GM19240 (cell line): ENCODE results near the gene CRACDL.
"Not testable (repeated sequence)": the region's sequence is repeated elsewhere in the genome, so short reads cannot be mapped to it uniquely, and the experiment has no call there.

Experiments used
- DNase-seq: peaks from one replicate; pipeline ENCODE4 v3.0.0; 2011; ENCODE audit warnings: low spot score; ENCODE audit not compliant: insufficient read length

Gene CRACDL

GRCh38 chr2:98907966-98908905 lies 27.8 kb downstream of the CRACDL start:
- no peak for DNase-seq

DNA sequence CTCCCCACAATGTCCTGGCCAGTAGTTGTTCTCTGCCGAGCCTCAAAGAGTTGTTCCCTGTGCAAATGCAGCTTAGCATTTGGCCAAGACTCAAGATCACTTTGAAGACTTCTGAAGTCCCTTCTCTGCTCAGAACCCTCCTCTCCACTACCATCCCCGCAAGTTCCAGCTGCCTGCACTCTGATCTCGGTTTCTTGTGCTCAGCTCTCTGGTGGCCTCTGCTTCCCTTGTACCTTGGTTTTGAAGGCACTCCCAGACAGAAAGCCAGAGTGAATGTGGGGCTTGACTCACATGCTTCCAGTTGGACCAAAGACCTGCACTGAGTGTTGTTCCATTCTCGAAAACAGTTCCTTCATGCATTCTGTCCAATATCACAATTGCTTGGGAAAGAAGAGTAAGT lies 28.6 kb downstream of the CRACDL start:
- no peak for DNase-seq

DNA sequence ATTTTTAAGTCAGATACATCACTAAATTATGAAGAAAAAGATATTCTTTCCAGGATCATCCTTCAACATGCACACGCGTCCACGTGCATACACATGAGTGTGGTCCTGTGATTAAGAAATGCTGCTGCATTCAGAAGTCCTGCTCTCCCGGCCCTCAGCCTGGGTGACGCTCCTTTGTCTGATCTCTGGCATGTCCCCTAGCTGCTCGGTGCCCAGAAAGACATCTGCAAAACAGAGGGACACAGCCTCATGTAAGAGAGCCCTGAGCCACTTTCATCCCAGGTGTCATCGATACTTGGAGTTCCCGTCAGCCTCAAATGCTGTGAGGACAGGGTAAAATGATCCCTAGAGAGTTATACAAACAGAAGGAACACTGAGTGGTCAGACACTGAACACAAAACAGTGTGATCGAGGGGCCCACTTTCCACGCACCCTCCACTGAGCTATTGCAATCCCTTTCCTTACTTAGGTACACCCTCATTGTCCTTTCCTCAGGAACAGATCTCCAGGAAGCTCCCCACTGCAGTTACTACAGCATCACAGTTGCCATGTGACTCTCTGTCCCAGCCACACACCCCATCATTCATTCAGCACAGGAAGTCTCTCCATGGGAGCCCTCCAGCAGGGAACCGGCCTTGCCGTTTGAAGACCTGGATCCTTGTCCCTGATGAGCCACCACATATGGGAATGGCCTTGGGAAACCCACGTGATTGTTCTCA lies 32.1 kb downstream of the CRACDL start:
- DNase-seq, result no peak

GRCh38 chr2:98903064-98903355 lies 33.0 kb downstream of the CRACDL start:
- DNase-seq, result no peak

GRCh38 chr2:98902209-98903063 lies 33.6 kb downstream of the CRACDL start:
- DNase-seq, result no peak

DNA sequence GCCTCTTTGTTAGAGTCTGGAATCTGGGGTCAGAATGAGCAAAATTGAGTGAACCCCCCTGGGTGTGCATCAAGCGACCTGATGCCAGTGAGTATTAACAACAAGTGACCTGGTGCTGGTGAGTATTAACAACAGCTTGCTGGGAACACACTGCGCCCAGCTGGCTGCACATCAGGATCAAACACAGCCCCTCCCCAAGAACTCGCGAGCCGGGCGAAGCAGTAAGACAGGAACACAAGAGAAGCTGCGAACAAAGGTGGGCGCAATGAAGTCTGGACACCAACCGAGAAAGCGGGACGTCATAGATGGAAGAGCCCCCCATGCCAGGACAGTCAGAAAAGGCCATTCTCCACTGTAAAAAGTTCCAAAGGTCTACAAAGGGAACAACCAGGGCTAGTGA lies 34.3 kb downstream of the CRACDL start:
- no peak for DNase-seq

- DNase-seq, result no peak
These were observed 34.7 kb downstream of the CRACDL start for GRCh38 chr2:98901291-98901690.

GRCh38 chr2:98900721-98901120 lies 35.3 kb downstream of the CRACDL start:
- no peak for DNase-seq

DNA sequence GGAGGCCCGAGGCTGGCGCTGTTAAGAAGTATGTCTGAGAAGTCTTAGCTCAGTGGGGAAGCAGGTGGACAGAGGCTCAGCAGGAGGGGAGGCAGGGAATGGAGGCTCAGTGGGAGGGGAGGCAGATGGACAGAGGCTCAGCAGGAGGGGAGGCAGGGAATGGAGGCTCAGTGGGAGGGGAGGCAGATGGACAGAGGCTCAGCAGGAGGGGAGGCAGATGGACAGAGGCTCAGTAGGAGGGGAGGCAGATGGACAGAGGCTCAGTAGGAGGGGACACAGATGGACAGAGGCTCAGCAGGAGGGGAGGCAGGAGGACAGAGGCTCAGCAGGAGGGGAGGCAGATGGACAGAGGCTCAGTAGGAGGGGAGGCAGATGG lies 36.3 kb downstream of the CRACDL start:
- not testable (repeated sequence) for DNase-seq

- no peak for DNase-seq
These were observed 36.9 kb downstream of the CRACDL start for GRCh38 chr2:98899041-98899702.

- DNase-seq, result no peak
These were observed 37.6 kb downstream of the CRACDL start for GRCh38 chr2:98898423-98898841.

GRCh38 chr2:98897746-98898145 lies 38.3 kb downstream of the CRACDL start:
- DNase-seq, result no peak

DNA sequence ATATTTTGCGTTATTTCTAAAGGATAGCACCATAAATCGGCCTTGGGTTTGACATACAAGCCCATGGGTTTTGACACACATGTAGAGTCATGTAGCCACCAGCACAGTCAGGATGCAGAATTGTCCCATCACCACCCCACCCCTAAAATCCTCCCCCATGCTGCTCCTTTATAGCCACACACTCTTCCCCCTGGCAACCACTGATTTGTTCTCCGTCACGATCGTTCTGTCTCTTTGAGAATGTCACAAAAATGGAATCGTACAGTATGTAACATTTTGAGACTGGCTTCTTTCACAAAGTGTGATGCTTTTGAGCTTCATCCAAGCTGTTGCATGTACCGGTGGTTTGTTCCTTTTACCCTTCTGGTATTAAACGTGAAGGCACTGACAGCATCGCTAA lies 39.1 kb downstream of the CRACDL start:
- no peak for DNase-seq

GRCh38 chr2:98896416-98896815 lies 39.6 kb downstream of the CRACDL start:
- no peak for DNase-seq

GRCh38 chr2:98895901-98896300 lies 40.1 kb downstream of the CRACDL start:
- no peak for DNase-seq

DNA sequence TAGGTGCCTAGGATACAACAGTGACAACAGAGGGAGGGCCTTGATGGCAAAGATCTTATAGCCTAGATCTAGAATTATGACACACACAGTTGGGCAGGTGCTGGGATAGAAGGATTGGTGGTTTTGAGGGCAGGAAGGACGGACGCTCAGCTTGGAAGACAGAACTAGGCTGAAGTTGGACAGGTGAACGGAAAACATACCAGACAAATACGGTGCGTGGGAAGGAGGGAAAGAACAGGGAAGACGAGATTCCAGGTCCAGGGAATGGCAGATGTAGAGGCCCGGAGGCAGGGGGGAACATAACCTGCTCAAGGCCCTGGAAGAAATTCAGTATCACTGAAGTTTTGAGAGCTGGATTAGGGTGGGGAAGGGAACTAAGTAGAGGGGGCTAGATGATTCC lies 40.8 kb downstream of the CRACDL start:
- DNase-seq, result no peak

DNA sequence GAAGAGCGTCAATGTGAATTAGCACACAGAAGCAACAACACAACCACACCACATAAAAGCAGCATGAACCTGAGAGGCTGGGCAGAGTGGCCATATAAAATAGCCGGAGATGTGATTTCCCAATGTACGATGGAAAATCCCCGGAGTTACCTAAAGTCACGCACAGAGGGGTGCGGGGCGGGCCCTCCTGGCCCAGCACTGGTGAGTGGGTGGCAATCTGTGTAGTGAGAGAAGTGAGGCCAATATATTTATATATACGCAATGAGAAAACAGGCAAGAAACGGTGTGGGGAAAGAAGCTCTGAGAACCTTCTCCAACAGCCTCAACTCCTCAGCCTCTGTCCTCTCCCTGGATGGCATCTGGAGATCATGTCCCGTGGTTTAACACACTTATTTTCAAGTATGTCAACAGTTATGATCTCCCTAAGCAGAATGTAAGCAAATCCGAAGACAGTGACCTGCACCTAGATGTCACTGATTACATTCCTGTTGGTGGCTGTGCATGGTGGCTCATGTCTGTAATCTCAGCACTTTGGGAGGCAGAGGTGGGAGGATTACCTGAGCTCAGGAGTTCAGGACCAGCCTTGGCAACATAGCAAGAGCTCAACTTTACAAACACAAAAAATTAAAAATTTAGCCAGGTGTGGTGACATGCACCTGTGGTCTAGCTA lies 41.6 kb downstream of the CRACDL start:
- no peak for DNase-seq

DNA sequence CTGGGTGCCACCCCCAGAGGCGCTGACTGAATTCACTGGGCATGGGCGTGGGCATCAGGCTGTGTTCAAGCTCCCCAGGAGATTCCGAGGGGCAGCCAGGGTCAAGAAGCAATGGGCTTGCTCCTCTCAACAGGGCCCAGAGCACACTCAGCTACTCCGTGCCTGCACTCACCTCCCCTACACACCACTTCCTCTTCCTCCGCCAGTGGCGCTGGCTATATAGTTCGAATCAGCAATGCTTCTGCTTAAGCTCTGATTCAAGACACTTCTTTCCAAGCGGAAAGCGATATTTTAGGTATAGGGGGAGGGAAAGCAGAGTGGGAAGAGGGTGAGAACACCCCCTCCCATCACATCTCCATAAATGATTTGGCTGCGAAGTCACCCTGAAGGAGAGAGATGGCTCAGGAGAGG lies 42.1 kb downstream of the CRACDL start:
- no peak for DNase-seq

- DNase-seq, result no peak
These were observed 43.2 kb downstream of the CRACDL start for GRCh38 chr2:98892871-98893270.

DNA sequence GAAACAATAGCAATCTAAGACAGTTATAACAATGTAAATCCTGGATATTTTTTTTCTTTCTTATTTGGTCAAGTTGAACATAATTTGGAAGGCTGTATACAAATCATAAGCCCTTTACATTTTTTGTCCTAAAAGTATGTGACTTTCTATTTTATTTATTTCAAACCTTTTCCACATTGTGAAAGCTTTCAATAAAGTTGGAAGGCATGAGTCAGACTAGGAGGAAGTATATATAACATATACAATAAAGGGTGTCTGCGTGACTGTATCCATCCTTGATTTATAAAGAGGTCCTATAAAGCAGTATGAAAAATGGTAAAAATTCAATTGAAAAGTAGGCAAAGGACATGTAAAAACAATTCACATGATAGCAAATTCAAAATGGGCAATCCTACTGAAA lies 44.4 kb downstream of the CRACDL start:
- no peak for DNase-seq

- DNase-seq, result no peak
These were observed 49.9 kb downstream of the CRACDL start for GRCh38 chr2:98886066-98886554.
